HepG2 (cell line): Measurements from ENCODE around the gene FKBP5. TPM values are rescaled to one million over a fixed set of nuclear protein-coding genes. Genes with fewer than 3 reads are reported as not detected.

ENCODE experiments used
- DDIT3 ChIP-seq: sonication (generic); formaldehyde crosslinking; IDR thresholded peaks from 2 replicates; pipeline ENCODE4 v1.4.0; 2020; ENCODE audit warnings: mild to moderate bottlenecking, missing genetic modification reagents
- HDAC1 ChIP-seq: sonication (generic); formaldehyde crosslinking; IDR thresholded peaks from 2 replicates; pipeline ENCODE4 v1.5.1; 2020; ENCODE audit warnings: mild to moderate bottlenecking, missing genetic modification reagents
- HDAC6 ChIP-seq: fragments of 200-600 bp; sonication (generic); IDR thresholded peaks from 2 replicates; pipeline ENCODE4 v1.7.0; 2017; ENCODE audit warnings: mild to moderate bottlenecking, antibody characterized with exemption, low read length, low read depth
- HNF4G ChIP-seq, 2 experiments: sonication (generic) in 1 of 2; formaldehyde crosslinking in 1 of 2; IDR thresholded peaks; 2 replicates each; pipeline versions ENCODE4 v1.4.0 to v1.6.1; 2011 to 2020; ENCODE audit warnings: borderline replicate concordance in 2 of 2, low read depth in 2 of 2, mild to moderate bottlenecking in 2 of 2, low read length in 1 of 2, missing genetic modification reagents in 1 of 2, moderate library complexity in 1 of 2
- HOXA5 ChIP-seq: sonication (generic); formaldehyde crosslinking; IDR thresholded peaks from 2 replicates; pipeline ENCODE4 v1.4.0; 2020; ENCODE audit warnings: missing genetic modification reagents
- KLF15 ChIP-seq: sonication (generic); formaldehyde crosslinking; IDR thresholded peaks from 2 replicates; pipeline ENCODE4 v1.8.1; 2023; ENCODE audit warnings: borderline replicate concordance, mild to moderate bottlenecking, inconsistent platforms, missing genetic modification reagents, mixed read lengths
- NCOA5 ChIP-seq: sonication (generic); formaldehyde crosslinking; IDR thresholded peaks from 2 replicates; pipeline ENCODE4 v1.4.0; 2020; ENCODE audit warnings: missing genetic modification reagents
- POLR2G ChIP-seq: fragments of 200-400 bp; formaldehyde crosslinking; IDR thresholded peaks from 2 replicates; pipeline ENCODE4 v1.6.1; 2018; ENCODE audit warnings: mild to moderate bottlenecking, low read depth, low read length, moderate library complexity
- RNF219 ChIP-seq: sonication (generic); formaldehyde crosslinking; IDR thresholded peaks from 2 replicates; pipeline ENCODE4 v1.5.0; 2020; ENCODE audit warnings: mild to moderate bottlenecking, missing genetic modification reagents
- ZNF350 ChIP-seq: sonication (generic); formaldehyde crosslinking; IDR thresholded peaks from 2 replicates; pipeline ENCODE4 v1.4.0; 2020; ENCODE audit warnings: mild to moderate bottlenecking, low read depth, missing genetic modification reagents, borderline replicate concordance
- ZNF761 ChIP-seq: sonication (generic); formaldehyde crosslinking; conservative IDR thresholded peaks from 2 replicates; pipeline ENCODE4 v1.4.0; 2020; ENCODE audit warnings: mild to moderate bottlenecking, missing genetic modification reagents
- ZNF770 ChIP-seq: sonication (generic); formaldehyde crosslinking; IDR thresholded peaks from 2 replicates; pipeline ENCODE4 v1.5.0; 2020; ENCODE audit warnings: mild to moderate bottlenecking, missing genetic modification reagents
- ZNF839 ChIP-seq: sonication (generic); formaldehyde crosslinking; IDR thresholded peaks from 2 replicates; pipeline ENCODE4 v1.4.0; 2020; ENCODE audit warnings: missing genetic modification reagents, mild to moderate bottlenecking, borderline replicate concordance
- polyA plus RNA-seq, 8 experiments: library from polyadenylated mRNA; depleted of rRNA in 3 of 8; stranded (reverse) in 7 of 8; unstranded in 1 of 8; fragments of >200 nt; fragmentation: Illumina TruSeq in 4 of 8; extraction: Trizol in 4 of 8; gene quantifications; 2 replicates each; pipeline versions ENCODE4 v1.2.1 to v1.2.3, GENCODE V29; 2011 to 2016; ENCODE audit warnings: low read depth in 4 of 8, missing spikeins in 1 of 8, mixed read lengths in 1 of 8; ENCODE audit not compliant: insufficient read depth in 1 of 8
- total RNA-seq, 5 experiments: library from RNA; depleted of rRNA; stranded (reverse); fragments of >200 nt; fragmentation: Illumina TruSeq; extraction: Trizol; gene quantifications; 2 replicates each; pipeline ENCODE4 v1.2.3, GENCODE V29; 2016; ENCODE audit warnings: low read depth in 1 of 5
- TF ChIP-seq, protein P1 (sequence below): sonication (generic); formaldehyde crosslinking; conservative IDR thresholded peaks from 2 replicates; pipeline ENCODE4 v1.4.0; 2020; ENCODE audit warnings: missing genetic modification reagents
- TF ChIP-seq, protein P2 (sequence below), 2 experiments: IDR thresholded peaks; 2 replicates each; pipeline ENCODE4 v1.6.1; 2011 to 2012; ENCODE audit warnings: low read length in 2 of 2, borderline replicate concordance in 1 of 2, low read depth in 1 of 2, mild to moderate bottlenecking in 1 of 2, moderate library complexity in 1 of 2

FKBP5 gene
- total and polyA plus RNA-seq, 2 of the 13 experiments (the other 11 are each of a cell fraction or from before 2014, with no cell fraction given) = 8.0 to 17.4 TPM

GRCh38 chr6:35688605-35689322 lies at the start of gene FKBP5 (continued):
- peak; percentile 34; the same call in 1 of the 2 replicates for TF ChIP-seq ZNF770 (CRISPR knock-in tag)
- peak; percentile 43; the same call in 1 of the 2 replicates for TF ChIP-seq HOXA5 (CRISPR knock-in tag)
- TF ChIP-seq HDAC6 = no peak
- no peak; the same call in 1 of the 2 replicates for TF ChIP-seq ZNF761
- no peak for TF ChIP-seq ZNF839 (CRISPR knock-in tag)
- TF ChIP-seq, protein P1, sequence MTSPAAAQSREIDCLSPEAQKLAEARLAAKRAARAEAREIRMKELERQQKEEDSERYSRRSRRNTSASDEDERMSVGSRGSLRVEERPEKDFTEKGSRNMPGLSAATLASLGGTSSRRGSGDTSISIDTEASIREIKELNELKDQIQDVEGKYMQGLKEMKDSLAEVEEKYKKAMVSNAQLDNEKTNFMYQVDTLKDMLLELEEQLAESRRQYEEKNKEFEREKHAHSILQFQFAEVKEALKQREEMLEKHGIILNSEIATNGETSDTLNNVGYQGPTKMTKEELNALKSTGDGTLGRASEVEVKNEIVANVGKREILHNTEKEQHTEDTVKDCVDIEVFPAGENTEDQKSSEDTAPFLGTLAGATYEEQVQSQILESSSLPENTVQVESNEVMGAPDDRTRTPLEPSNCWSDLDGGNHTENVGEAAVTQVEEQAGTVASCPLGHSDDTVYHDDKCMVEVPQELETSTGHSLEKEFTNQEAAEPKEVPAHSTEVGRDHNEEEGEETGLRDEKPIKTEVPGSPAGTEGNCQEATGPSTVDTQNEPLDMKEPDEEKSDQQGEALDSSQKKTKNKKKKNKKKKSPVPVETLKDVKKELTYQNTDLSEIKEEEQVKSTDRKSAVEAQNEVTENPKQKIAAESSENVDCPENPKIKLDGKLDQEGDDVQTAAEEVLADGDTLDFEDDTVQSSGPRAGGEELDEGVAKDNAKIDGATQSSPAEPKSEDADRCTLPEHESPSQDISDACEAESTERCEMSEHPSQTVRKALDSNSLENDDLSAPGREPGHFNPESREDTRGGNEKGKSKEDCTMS (CRISPR knock-in tag) = no peak
- no peak for TF ChIP-seq KLF15 (CRISPR knock-in tag)
- peak; percentile 89 for TF ChIP-seq HDAC1 (CRISPR knock-in tag)
- TF ChIP-seq POLR2G = peak; percentile 86
- 0 out of 2 replicates have a peak, but pooled peaks have one; percentile 43 for TF ChIP-seq ZNF350 (CRISPR knock-in tag)
- TF ChIP-seq NCOA5 (CRISPR knock-in tag) = no peak
- no peak for TF ChIP-seq HNF4G (IDR thresholded peaks at IDR 0.05; ENCODE audit: borderline replicate concordance, low read depth, low read length)
- peak; percentile 17; the same call in 1 of the 2 replicates for TF ChIP-seq HNF4G (CRISPR knock-in tag; IDR thresholded peaks at IDR 0.05; ENCODE audit: borderline replicate concordance, low read depth)
- TF ChIP-seq, protein P2, sequence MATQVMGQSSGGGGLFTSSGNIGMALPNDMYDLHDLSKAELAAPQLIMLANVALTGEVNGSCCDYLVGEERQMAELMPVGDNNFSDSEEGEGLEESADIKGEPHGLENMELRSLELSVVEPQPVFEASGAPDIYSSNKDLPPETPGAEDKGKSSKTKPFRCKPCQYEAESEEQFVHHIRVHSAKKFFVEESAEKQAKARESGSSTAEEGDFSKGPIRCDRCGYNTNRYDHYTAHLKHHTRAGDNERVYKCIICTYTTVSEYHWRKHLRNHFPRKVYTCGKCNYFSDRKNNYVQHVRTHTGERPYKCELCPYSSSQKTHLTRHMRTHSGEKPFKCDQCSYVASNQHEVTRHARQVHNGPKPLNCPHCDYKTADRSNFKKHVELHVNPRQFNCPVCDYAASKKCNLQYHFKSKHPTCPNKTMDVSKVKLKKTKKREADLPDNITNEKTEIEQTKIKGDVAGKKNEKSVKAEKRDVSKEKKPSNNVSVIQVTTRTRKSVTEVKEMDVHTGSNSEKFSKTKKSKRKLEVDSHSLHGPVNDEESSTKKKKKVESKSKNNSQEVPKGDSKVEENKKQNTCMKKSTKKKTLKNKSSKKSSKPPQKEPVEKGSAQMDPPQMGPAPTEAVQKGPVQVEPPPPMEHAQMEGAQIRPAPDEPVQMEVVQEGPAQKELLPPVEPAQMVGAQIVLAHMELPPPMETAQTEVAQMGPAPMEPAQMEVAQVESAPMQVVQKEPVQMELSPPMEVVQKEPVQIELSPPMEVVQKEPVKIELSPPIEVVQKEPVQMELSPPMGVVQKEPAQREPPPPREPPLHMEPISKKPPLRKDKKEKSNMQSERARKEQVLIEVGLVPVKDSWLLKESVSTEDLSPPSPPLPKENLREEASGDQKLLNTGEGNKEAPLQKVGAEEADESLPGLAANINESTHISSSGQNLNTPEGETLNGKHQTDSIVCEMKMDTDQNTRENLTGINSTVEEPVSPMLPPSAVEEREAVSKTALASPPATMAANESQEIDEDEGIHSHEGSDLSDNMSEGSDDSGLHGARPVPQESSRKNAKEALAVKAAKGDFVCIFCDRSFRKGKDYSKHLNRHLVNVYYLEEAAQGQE (IDR thresholded peaks at IDR 0.05; ENCODE audit: borderline replicate concordance in 1 of 2, low read depth in 1 of 2, low read length in 2 of 2) = peak in 1 of 2 experiments; percentile 5; a peak in 1 of 4 replicates
- TF ChIP-seq RNF219 = no peak
- TF ChIP-seq DDIT3 (CRISPR knock-in tag) = no peak
